KOPT-K1 (cell line): Measurements from ENCODE around the gene RAMP1.
"Not testable (repeated sequence)": the region's sequence is repeated elsewhere in the genome, so short reads cannot be mapped to it uniquely, and the experiment has no call there.

Experiments used
- H3K27ac ChIP-seq: fragments of 200-600 bp; sonication (generic); 2 replicates; pipeline ENCODE4 v1.5.1; 2016; ENCODE audit warnings: antibody characterized with exemption, mild to moderate bottlenecking, low read depth, low read length; ENCODE audit not compliant: poor library complexity, severe bottlenecking
- H3K36me3 ChIP-seq: fragments of 200-600 bp; sonication (generic); 2 replicates; pipeline ENCODE4 v1.5.1; 2017; ENCODE audit warnings: antibody characterized with exemption, mild to moderate bottlenecking, low read length, moderate library complexity; ENCODE audit not compliant: insufficient read depth
- H3K9me3 ChIP-seq: fragments of 200-600 bp; sonication (generic); 2 replicates; pipeline ENCODE4 v1.5.1; 2017; ENCODE audit warnings: antibody characterized with exemption, low read length, mild to moderate bottlenecking; ENCODE audit not compliant: insufficient read depth, poor library complexity, severe bottlenecking

RAMP1 gene

DNA sequence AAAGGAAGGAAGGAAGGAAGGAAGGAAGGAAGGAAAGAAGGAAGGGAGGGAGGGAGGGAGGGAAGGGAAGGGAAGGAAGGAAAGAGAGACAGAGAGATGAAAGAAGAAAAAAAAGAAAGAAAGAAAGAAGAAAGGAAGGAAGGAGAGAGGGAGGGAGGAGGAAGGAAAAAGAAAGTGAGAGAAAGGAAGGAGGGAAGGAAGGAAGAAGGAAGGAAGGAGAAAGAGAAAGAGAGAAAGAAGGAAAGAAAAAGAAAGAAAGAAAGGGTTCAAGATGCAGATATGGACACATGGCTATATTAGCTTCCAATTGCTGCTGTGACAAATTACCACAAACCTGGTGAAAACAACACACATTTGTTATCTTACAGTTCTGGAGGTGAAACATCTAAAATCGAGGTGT, 87.0 kb downstream of the RAMP1 start:
- Histone ChIP-seq H3K36me3 (no peaks in the 10 kb centered on the region), H3K27ac (no peak overlapping the region), H3K9me3 (peaks cover 37% of the 10 kb centered on the region)

DNA sequence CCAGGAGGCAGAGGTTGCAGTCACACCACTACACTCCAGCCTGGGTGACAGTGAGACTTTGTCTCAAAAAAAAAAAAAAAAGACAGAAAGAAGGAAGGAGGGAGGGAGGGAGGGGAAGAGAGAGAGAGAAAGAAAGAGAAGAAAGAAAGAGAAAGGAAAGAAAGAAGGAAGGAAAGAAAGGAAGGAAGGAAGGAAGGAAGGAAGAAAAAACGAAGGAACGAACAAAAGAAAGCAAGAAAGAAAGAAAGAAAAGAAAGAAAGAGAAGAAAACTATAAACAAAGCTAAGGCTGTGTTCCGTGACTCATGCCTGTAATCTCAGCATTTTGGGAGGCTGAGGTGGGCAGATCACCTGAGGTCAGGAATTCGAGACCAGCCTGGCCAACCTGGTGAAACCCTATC, 91.9 kb downstream of the RAMP1 start:
- H3K27ac ChIP-seq, H3K9me3 ChIP-seq: not testable (repeated sequence)

DNA sequence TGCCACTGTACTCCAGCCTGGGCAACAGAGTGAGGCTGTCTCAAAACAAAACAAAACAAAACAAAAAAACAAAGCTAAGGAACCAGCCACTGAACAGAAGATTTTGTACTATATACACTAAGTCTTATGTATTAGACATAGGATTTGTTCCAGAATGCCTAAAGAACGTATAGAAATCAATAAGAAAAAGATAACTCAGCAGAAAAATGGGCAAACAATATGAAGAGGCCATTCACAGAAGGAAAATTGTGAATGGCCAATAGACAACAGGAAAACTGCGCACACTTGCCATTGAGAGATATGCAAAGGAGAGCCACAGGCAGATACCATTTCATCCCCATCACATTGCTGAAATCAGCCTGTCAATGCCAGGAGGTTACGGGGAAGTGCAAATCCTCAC, 92.5 kb downstream of the RAMP1 start:
- Histone ChIP-seq H3K9me3 (no peaks in the 10 kb centered on the region), H3K27ac (no peak overlapping the region)

More for the DNA sequence above, 91.9 kb downstream of the RAMP1 start:
- H3K36me3 ChIP-seq, result not testable (repeated sequence)

DNA sequence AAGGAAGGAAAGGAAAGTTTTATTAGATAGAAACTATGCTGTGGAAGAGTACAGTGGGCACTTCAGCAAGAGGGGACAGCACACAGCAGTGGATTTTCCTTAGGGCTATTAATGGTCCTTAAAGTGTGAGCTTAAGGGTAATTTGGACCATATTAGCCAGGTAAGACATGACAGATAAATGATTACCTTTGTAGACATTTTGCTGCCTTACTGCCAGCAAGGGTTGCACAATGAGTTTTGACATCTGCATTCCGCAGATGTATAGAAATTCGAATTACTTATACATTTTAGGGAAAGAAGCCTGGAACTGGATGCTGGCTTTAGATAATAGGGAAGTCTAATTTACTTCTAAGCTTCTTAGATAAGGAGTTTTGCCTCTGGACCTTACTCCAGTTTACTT, 93.4 kb downstream of the RAMP1 start:
- no peaks in the 10 kb centered on the region for H3K9me3 ChIP-seq
- H3K27ac ChIP-seq, result no peak overlapping the region
- H3K36me3 ChIP-seq, result no peaks in the 10 kb centered on the region

More for the DNA sequence above, 92.5 kb downstream of the RAMP1 start:
- H3K36me3 ChIP-seq, result no peaks in the 10 kb centered on the region

DNA sequence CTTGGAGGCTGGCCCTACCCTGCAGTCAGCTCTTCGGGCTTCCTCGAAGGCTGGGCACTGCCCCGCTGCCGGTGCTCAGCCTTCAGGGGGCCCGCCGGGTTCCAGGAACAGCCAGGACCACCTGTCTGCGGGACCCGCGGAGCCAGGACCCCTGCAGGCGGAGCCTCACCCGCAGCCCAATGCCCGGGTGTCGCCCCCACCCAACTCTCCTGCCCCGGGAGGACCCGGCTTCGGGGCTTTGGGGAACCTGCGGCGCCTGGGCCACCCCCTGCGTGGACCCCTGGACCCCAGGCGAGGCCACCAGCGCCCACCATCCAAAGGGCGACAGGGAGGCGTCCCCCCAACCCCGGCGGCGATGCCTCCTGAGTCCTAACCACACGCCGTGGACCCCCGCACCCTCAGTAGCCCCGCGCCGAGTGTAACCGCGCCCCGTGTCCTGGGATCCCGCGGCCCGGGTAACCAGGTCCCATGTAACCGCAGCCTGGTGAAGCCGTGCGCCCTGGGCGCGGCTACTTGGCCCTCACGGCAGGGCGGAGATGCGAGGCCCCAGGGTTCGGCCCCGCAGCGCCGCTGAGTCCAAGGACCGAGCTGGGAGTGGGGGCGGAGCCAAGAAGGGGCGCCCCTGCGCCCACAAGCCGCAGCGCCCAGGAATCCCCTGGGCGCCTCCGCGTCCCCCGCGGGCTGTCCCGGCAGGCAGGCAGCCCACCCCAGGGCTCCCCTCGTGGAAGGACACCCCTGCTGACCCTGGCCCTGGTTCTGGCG, 96.4 kb downstream of the RAMP1 start:
- H3K9me3 ChIP-seq, result no peaks in the 10 kb centered on the region
- H3K36me3 ChIP-seq, result no peaks in the 10 kb centered on the region
- H3K27ac ChIP-seq, result no peak overlapping the region

DNA sequence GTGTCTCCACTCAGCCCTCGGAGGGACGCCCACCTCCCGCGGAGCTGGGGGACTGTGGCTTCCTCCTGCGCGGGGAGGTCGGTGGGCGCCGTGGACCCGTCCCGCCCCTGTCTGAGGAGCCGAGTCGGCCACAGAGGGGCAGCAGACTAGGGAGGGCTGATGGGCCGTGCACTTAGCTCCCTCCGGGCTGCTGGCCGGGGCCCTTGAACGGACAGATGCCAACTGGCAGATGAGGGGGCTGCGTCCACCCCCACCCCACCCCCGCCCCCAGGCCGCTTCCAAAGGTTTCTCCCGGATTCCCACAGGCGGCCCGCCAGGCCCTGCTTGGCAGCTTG, 96.9 kb downstream of the RAMP1 start:
- peaks cover 3% of the 10 kb centered on the region for H3K9me3 ChIP-seq
- no peaks in the 10 kb centered on the region for H3K36me3 ChIP-seq
- no peak overlapping the region for H3K27ac ChIP-seq

DNA sequence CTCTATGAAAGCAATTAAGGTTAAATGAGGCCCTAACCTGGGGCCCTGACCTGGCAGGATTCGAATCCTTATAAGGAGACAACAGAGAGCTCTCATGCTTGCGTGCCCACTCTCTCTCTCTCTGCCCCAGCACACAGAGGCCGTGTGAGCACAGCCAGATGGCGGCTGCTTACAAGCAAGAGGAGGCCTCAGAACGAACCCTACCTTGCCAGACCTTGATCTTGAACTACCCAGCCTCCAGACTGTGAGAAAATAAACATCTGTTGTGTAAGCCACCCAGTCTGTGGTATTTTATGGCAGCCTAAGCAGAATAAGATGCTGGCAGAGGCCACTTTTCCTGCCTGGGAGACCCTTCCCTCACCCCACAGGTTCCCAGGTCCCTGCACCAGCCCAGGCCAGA, 102.2 kb downstream of the RAMP1 start:
- Histone ChIP-seq H3K9me3 (peaks cover 21% of the 10 kb centered on the region), H3K27ac (no peak overlapping the region), H3K36me3 (no peaks in the 10 kb centered on the region)
